Panc1 (cell line): ENCODE results near the gene ACSS1. TPM values are rescaled to one million over a fixed set of nuclear protein-coding genes. Genes with fewer than 3 reads are reported as not detected.

Experiments used
- ATAC-seq: fragments of 200-7000 bp; cut with Tn5 transposase; 2 replicates; pipeline ENCODE4 v1.9.1; 2020; ENCODE audit warnings: mild to moderate bottlenecking, moderate library complexity
- BruUV-seq: library from RNA; stranded (reverse); fragments of 400-500 nt; replicated peaks from 2 replicates; lab custom pipeline; 2021; lab: Mats Ljungman, UMichigan
- CTCF ChIA-PET: fragments of 300-600 bp; sonication (Branson Sonifier 250); formaldehyde crosslinking; loops from one replicate; lab custom pipeline; 2022; ENCODE audit warnings: antibody characterized with exemption; lab: Charles Lee
- POLR2A ChIA-PET: fragments of 300-600 bp; sonication (Branson Sonifier 250); formaldehyde crosslinking; loops from one replicate; lab custom pipeline; 2022; ENCODE audit warnings: antibody characterized with exemption; lab: Charles Lee
- DNase-seq: peaks from one replicate; pipeline ENCODE4 v3.0.0-alpha.2; 2010; ENCODE audit warnings: low read depth, low spot score
- H3K27ac ChIP-seq: 2 replicates; pipeline ENCODE4 v1.5.1; 2011; ENCODE audit warnings: mild to moderate bottlenecking, low read length, inconsistent platforms
- H3K27me3 ChIP-seq: fragments of 200-500 bp; sonication (Bioruptor generic); 2 replicates; pipeline ENCODE4 v1.6.0; 2014; ENCODE audit warnings: low read length, inconsistent platforms; ENCODE audit not compliant: control insufficient read depth, insufficient read depth
- H3K36me3 ChIP-seq: fragments of 200-500 bp; sonication (Bioruptor generic); 2 replicates; pipeline ENCODE4 v1.5.1; 2014; ENCODE audit warnings: inconsistent platforms, mild to moderate bottlenecking, low read length, moderate library complexity; ENCODE audit not compliant: control insufficient read depth, insufficient read depth
- H3K4me1 ChIP-seq: 2 replicates; pipeline ENCODE4 v1.5.1; 2011; ENCODE audit warnings: inconsistent platforms, mild to moderate bottlenecking, low read length, moderate library complexity; ENCODE audit not compliant: control insufficient read depth, insufficient read depth
- H3K4me3 ChIP-seq, 2 experiments: 2 replicates each; pipeline ENCODE4 v1.5.1; 2011 to 2012; ENCODE audit warnings: low read depth in 2 of 2, low read length in 2 of 2, mild to moderate bottlenecking in 2 of 2, inconsistent platforms in 1 of 2, moderate library complexity in 1 of 2
- H3K9me3 ChIP-seq: fragments of 200-500 bp; sonication (Bioruptor generic); 2 replicates; pipeline ENCODE4 v1.5.1; 2014; ENCODE audit warnings: low read depth, mild to moderate bottlenecking, inconsistent platforms, low read length, moderate library complexity; ENCODE audit not compliant: control insufficient read depth, insufficient read depth
- CTCF ChIP-seq: fragments of 450-650 bp; IDR thresholded peaks from 2 replicates; pipeline ENCODE4 v1.5.1; 2017; ENCODE audit warnings: mild to moderate bottlenecking
- POLR2AphosphoS5 ChIP-seq: IDR thresholded peaks from 2 replicates; pipeline ENCODE4 v1.6.1; 2012; ENCODE audit warnings: mild to moderate bottlenecking, low read depth, low read length, moderate library complexity
- REST ChIP-seq, 2 experiments: IDR thresholded peaks; 2 replicates each; pipeline ENCODE4 v1.6.1; 2011 to 2012; ENCODE audit warnings: low read depth in 2 of 2, control low read depth in 1 of 2, low read length in 1 of 2, mild to moderate bottlenecking in 1 of 2, moderate library complexity in 1 of 2; ENCODE audit not compliant: insufficient read depth in 1 of 2
- SIN3A ChIP-seq: IDR thresholded peaks from 2 replicates; pipeline ENCODE4 v1.6.1; 2012; ENCODE audit warnings: low read depth, mild to moderate bottlenecking, low read length, moderate library complexity, borderline replicate concordance; ENCODE audit not compliant: insufficient read depth
- TCF7L2 ChIP-seq: IDR thresholded peaks from 2 replicates; pipeline ENCODE4 v1.6.1; 2011; ENCODE audit warnings: mild to moderate bottlenecking, low read depth, low read length, inconsistent platforms
- in situ Hi-C: cut with HindIII; loops from 2 replicates; pipeline ENCODE4 v1.10.0; 2016; ENCODE audit warnings: low sequenced_read_pairs, low pct_unique_long_range_greater_than_20kb
- intact Hi-C: fragments of 100-400 bp; cut with micrococcal nuclease; formaldehyde crosslinking; loops from one replicate; pipeline ENCODE4 v1.10.0; 2022; ENCODE audit not compliant: unreplicated experiment
- total RNA-seq: library from RNA; stranded (reverse); gene quantifications from one replicate; pipeline ENCODE4 v1.2.1, GENCODE V29; 2021; ENCODE audit not compliant: unreplicated experiment

The ACSS1 gene
- total RNA-seq, 1 experiment from 2014 or later: 32.2 TPM

GRCh38 chr20:25057234-25058050 is 497 bp downstream of the ACSS1 start:
- no peak for TF ChIP-seq CTCF
- TF ChIP-seq POLR2AphosphoS5: no peak
- no peak for TF ChIP-seq REST (IDR thresholded peaks at IDR 0.05; ENCODE audit: insufficient read depth in 1 of 2, low read depth in 2 of 2, low read length in 1 of 2)
- peak; percentile 22; the same call in 1 of the 2 replicates for TF ChIP-seq TCF7L2
- no peak; the same call in 1 of the 2 replicates for TF ChIP-seq SIN3A

GRCh38 chr20:25056690-25057233 is 1.2 kb downstream of the ACSS1 start:
- no peaks in the 10 kb centered on the region for H3K9me3 ChIP-seq
- H3K27ac ChIP-seq: peak overlapping the region; percentile 83
- intact Hi-C loops (no loop called here), in situ Hi-C loops (no loop called here)
- H3K4me1 ChIP-seq: peaks cover 33% of the 10 kb centered on the region
- H3K36me3 ChIP-seq: no peaks in the 10 kb centered on the region
- DNase-seq (no peak), ATAC-seq (no peak)
- BruUV-seq: no TSS peak
- TF ChIP-seq CTCF: no peak
- no peak for TF ChIP-seq TCF7L2
- no peak for TF ChIP-seq POLR2AphosphoS5
- no peak for TF ChIP-seq SIN3A
- no peak for TF ChIP-seq REST (IDR thresholded peaks at IDR 0.05; ENCODE audit: insufficient read depth in 1 of 2, low read depth in 2 of 2, low read length in 1 of 2)
- peak overlapping the region; percentile 71 to 72 for H3K4me3 ChIP-seq
- no peaks in the 10 kb centered on the region for H3K27me3 ChIP-seq
- ChIA-PET CTCF (no interaction called here), POLR2A (no interaction called here)

More at GRCh38 chr20:25057234-25058050, 497 bp downstream of the ACSS1 start:
- CTCF ChIA-PET: no interaction called here
- Histone ChIP-seq H3K27me3 (no peaks in the 10 kb centered on the region), H3K27ac (peak overlapping the region; percentile 83), H3K4me3 (peak overlapping the region; percentile 71 to 72), H3K4me1 (peaks cover 33% of the 10 kb centered on the region), H3K36me3 (no peaks in the 10 kb centered on the region), H3K9me3 (no peaks in the 10 kb centered on the region)
- in situ Hi-C loops: no loop called here
- no peak for DNase-seq
- POLR2A ChIA-PET: no interaction called here
- intact Hi-C loops: no loop called here
- no TSS peak for BruUV-seq
- peak; percentile 84 for ATAC-seq
